ENCODE data around the gene FAHD2B.
"Not testable (repeated sequence)": the region's sequence is repeated elsewhere in the genome, so short reads cannot be mapped to it uniquely, and the experiment has no call there.

FAHD2B gene

GRCh38 chr2:97067279-97068004 is 27.2 kb downstream of the FAHD2B start:
- peak; percentile 11 for DNase-seq

DNA sequence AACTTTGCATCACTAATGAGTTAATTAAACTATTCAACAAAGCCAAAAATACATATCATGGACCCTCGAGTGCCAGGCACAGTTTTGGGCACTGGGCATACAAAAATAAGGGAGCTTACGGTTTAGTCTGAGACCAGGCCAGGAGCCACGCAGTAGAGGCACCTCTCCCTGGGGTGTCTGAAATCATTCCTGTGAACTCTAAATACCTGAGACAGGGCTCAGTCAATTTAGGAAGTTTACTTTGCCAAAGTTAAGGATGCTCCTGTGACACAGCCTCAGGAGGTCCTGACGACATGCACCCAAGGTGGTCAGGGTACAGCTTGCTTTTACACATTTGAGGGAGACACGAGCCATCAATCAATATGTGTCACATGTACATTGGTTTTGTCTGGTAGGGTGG is 28.7 kb downstream of the FAHD2B start:
- DNase-seq = not testable (repeated sequence)

GRCh38 chr2:97062020-97062419 is 32.7 kb downstream of the FAHD2B start:
- not testable (repeated sequence) for DNase-seq

DNA sequence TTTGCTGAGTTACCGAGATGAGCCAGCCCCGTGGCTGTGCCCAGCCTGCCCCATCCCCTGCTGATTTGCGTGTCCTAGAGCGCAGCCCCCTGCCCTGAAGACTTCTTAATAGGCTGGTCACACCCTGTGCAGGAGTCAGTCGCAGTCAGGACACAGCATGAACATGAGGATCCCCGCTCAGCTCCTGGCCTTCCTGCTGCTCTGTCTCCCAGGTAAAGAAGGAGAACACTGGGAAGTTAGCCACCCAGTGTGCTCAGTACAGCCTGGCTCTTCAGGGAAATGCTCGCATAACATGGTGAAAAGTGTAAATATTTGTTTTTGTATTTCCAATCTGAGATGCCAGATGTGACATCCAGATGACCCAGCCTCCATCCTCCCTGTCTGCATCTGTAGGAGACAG is 34.9 kb downstream of the FAHD2B start:
- not testable (repeated sequence) for DNase-seq

- DNase-seq = not testable (repeated sequence)
Measured at GRCh38 chr2:97056150-97056549, 38.5 kb downstream of the FAHD2B start.

GRCh38 chr2:97050032-97050431 is 44.6 kb downstream of the FAHD2B start:
- DNase-seq = not testable (repeated sequence)

- not testable (repeated sequence) for DNase-seq
Measured at GRCh38 chr2:97048448-97048847, 46.2 kb downstream of the FAHD2B start.

DNA sequence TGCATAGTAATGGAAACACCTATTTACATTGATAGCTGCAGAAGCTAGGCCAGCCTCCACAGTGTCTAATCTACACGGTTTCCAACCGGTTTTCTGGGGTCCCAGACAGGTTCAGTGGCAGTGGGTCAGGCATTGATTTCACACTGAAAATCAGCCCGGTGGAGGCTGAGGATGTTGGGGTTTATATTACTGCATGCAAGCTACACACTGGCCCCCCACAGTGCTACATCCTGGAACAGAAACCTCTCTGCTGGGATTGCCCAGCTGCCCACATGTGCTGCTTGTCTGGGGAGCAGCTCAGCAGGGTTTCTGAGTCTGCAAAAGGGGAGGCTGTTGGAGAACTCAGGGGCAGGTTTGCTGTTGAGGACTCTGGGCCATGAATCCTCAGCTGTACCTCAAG is 48.0 kb downstream of the FAHD2B start:
- DNase-seq = not testable (repeated sequence)

DNA sequence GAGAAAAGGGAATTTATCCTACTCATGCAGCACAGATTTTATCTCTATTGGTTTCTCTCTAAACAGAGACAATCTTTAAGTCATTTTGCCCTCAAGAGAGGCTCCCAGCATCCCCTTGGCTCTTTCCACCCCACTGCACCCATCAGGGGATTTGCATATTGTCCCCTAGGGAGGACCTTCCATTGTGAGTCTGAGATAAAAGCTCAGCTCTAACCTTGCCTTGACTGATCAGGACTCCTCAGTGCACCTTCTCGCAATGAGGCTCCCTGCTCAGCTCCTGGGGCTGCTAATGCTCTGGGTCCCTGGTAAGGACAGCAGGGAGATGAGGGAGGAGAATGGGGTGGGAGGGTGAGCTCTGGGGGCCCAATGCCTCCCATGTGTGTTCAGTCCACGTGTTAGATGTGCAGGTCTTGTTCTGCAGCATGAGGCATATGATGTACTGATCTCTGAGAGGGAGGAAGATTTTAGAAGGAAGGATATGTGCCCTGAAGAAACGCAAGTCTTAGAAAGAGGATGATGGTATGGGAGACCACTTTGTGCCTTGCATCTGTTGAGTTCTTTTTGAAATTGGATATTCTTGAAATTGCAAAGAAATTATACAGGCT is 48.7 kb downstream of the FAHD2B start:
- not testable (repeated sequence) for DNase-seq

Data from 8988T (cell line).